Liver (tissue), 9 donors: ENCODE measurements around the gene KIF26A. TPM values are rescaled to one million over a fixed set of nuclear protein-coding genes. Genes with fewer than 3 reads are reported as not detected.

Experiments used
- DNase-seq: peaks from one replicate; pipeline ENCODE4 v3.0.0-alpha.2; 2017; ENCODE audit warnings: low spot score
- H3K27ac ChIP-seq, 2 donors: one replicate each; pipeline ENCODE4 v1.7.0; 2013; ENCODE audit warnings: inconsistent platforms in 2 of 2, low read length in 2 of 2, control low read depth in 1 of 2, low read depth in 1 of 2, mild to moderate bottlenecking in 1 of 2
- H3K27me3 ChIP-seq, 4 donors: one replicate each; pipeline versions ENCODE4 v1.6.1 to v1.7.0; 2013; ENCODE audit warnings: low read length in 3 of 4, inconsistent platforms in 1 of 4, mild to moderate bottlenecking in 1 of 4, moderate library complexity in 1 of 4; ENCODE audit not compliant: control insufficient read depth in 4 of 4, insufficient read depth in 4 of 4
- H3K36me3 ChIP-seq, 4 donors: one replicate each; pipeline versions ENCODE4 v1.6.1 to v1.7.0; 2013; ENCODE audit warnings: low read length in 3 of 4, mild to moderate bottlenecking in 3 of 4, low read depth in 1 of 4, moderate library complexity in 1 of 4; ENCODE audit not compliant: control insufficient read depth in 4 of 4, insufficient read depth in 3 of 4
- H3K4me1 ChIP-seq, 4 donors: one replicate each; pipeline versions ENCODE4 v1.6.1 to v1.7.0; 2013; ENCODE audit warnings: low read length in 3 of 4, mild to moderate bottlenecking in 3 of 4, moderate library complexity in 1 of 4; ENCODE audit not compliant: control insufficient read depth in 4 of 4, insufficient read depth in 4 of 4
- H3K4me3 ChIP-seq, 3 donors: one replicate each; pipeline versions ENCODE4 v1.6.1 to v1.7.0; 2013; ENCODE audit warnings: low read length in 3 of 3, control low read depth in 1 of 3, low read depth in 1 of 3, mild to moderate bottlenecking in 1 of 3
- H3K9ac ChIP-seq, 2 donors: one replicate each; pipeline ENCODE4 v1.7.0; 2013; ENCODE audit warnings: low read length in 2 of 2, mild to moderate bottlenecking in 2 of 2, moderate library complexity in 2 of 2, control low read depth in 1 of 2, low read depth in 1 of 2
- H3K9me3 ChIP-seq, 4 donors: one replicate each; pipeline versions ENCODE4 v1.6.1 to v1.7.0; 2013; ENCODE audit warnings: low read length in 3 of 4; ENCODE audit not compliant: control insufficient read depth in 4 of 4
- EGR1 ChIP-seq, 2 donors: IDR thresholded peaks; 2 replicates each; pipeline ENCODE4 v1.6.1; 2016 to 2018; ENCODE audit warnings: antibody characterized with exemption in 2 of 2, low read depth in 2 of 2
- FOXA1 ChIP-seq: IDR thresholded peaks from 2 replicates; pipeline ENCODE4 v1.6.1; 2016; ENCODE audit warnings: antibody characterized with exemption
- FOXA2 ChIP-seq: IDR thresholded peaks from 2 replicates; pipeline ENCODE4 v1.6.1; 2016; ENCODE audit warnings: antibody characterized with exemption
- GABPA ChIP-seq, 2 donors: IDR thresholded peaks in 1 of 2; conservative IDR thresholded peaks in 1 of 2; 2 replicates each; pipeline ENCODE4 v1.6.1; 2016; ENCODE audit warnings: antibody characterized with exemption in 2 of 2, mild to moderate bottlenecking in 1 of 2, moderate library complexity in 1 of 2
- HNF4A ChIP-seq, 2 donors: conservative IDR thresholded peaks; 2 replicates each; pipeline ENCODE4 v1.6.1; 2016; ENCODE audit warnings: antibody characterized with exemption in 2 of 2, mild to moderate bottlenecking in 2 of 2
- HNF4G ChIP-seq: IDR thresholded peaks from 2 replicates; pipeline ENCODE4 v1.6.1; 2016; ENCODE audit warnings: antibody characterized with exemption
- JUND ChIP-seq, 2 donors: IDR thresholded peaks; 2 replicates each; pipeline ENCODE4 v1.6.1; 2016; ENCODE audit warnings: antibody characterized with exemption in 2 of 2
- NR2F2 ChIP-seq: IDR thresholded peaks from 2 replicates; pipeline ENCODE4 v1.6.1; 2016; ENCODE audit warnings: antibody characterized with exemption
- RAD21 ChIP-seq, 2 donors: IDR thresholded peaks; 2 replicates each; pipeline ENCODE4 v1.6.1; 2016; ENCODE audit warnings: antibody characterized with exemption in 2 of 2, mild to moderate bottlenecking in 2 of 2
- RXRA ChIP-seq, 2 donors: IDR thresholded peaks; 2 replicates each; pipeline ENCODE4 v1.6.1; 2017 to 2018; ENCODE audit warnings: antibody characterized with exemption in 2 of 2, mild to moderate bottlenecking in 1 of 2
- SP1 ChIP-seq: IDR thresholded peaks from 2 replicates; pipeline ENCODE4 v1.6.1; 2018; ENCODE audit warnings: antibody characterized with exemption, mild to moderate bottlenecking
- TAF1 ChIP-seq: conservative IDR thresholded peaks from 2 replicates; pipeline ENCODE4 v1.6.1; 2016; ENCODE audit warnings: antibody characterized with exemption, mild to moderate bottlenecking
- YY1 ChIP-seq: IDR thresholded peaks from 2 replicates; pipeline ENCODE4 v1.6.1; 2016; ENCODE audit warnings: antibody characterized with exemption, mild to moderate bottlenecking
- WGBS: extraction: QIAGEN DNeasy Blood & Tissue Kit; methylation state at CpG from one replicate; pipeline ENCODE4 v1.1.7; 2013; 5-methylcytosine and 5-hydroxymethylcytosine counted together
- polyA plus RNA-seq, 2 donors: library from polyadenylated mRNA; stranded (reverse) in 1 of 2; unstranded in 1 of 2; fragments of 200-250 nt in 1 of 2; fragments of >200 nt in 1 of 2; fragmentation: Nextera tagmentation in 1 of 2; extraction: Ambion mirVana in 1 of 2; gene quantifications; one replicate each; pipeline versions ENCODE4 v1.2.1 to v1.2.3, GENCODE V29; 2013 to 2015
- total RNA-seq, 2 donors: library from RNA; depleted of rRNA; stranded (reverse); fragments of >200 nt; gene quantifications; one replicate each; pipeline ENCODE4 v1.2.3, GENCODE V29; 2014
- TF ChIP-seq, protein P1 (sequence below): IDR thresholded peaks from 2 replicates; pipeline ENCODE4 v1.6.1; 2016; ENCODE audit warnings: antibody characterized with exemption
- TF ChIP-seq, protein P2 (sequence below): IDR thresholded peaks from 2 replicates; pipeline ENCODE4 v1.6.1; 2016; ENCODE audit warnings: antibody characterized with exemption
- TF ChIP-seq, protein P3 (sequence below): IDR thresholded peaks from 2 replicates; pipeline ENCODE4 v1.6.1; 2016; ENCODE audit warnings: antibody characterized with exemption, mild to moderate bottlenecking
- TF ChIP-seq, protein P4 (sequence below): fragments of 150-350 bp; IDR thresholded peaks from 2 replicates; pipeline ENCODE4 v1.5.1; 2017; ENCODE audit warnings: improper control_type of control experiment, low read depth, low read length; ENCODE audit not compliant: missing input control
- TF ChIP-seq, protein P5 (sequence below): IDR thresholded peaks from 2 replicates; pipeline ENCODE4 v1.6.1; 2016; ENCODE audit warnings: antibody characterized with exemption
- donor health status: healthy.
- donor health status: healthy.
- donor health status: healthy.
- donor health status: healthy.
- donor health status: healthy.

Gene KIF26A
- total and polyA plus RNA-seq, 4 donors = 0.07 to 10.2 (median 1.3) TPM

DNA sequence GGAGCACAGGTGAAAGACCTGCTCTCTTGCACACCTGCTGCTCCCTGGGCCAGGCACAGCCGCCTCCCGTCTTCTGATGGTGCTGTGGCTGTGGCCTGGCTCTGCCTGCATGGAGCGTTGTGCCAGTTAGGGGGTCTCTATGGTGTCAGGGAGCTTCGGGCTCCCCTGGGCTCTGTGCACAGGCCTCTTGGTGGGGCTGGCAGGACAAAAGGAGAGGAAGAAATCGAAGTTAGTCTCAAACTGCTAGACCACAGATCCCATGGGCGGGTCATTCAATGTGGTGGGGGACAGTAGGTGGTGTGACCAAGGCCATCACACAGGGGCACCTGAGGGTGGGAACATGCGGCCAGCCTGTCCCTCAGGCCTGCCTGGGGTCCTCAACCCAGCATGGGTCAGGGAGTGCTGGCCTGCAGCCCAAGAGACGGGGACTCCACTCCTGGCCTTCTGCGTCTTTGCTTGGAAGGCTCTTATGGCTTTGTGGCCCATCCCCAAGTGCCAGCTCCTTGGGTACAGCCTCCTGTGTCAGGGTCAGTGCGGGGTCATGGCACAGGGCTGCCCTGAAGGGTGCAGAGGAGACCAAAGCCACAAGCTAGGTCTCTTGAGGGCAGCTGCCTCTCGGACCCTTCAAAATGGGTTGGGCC lies 84.1 kb downstream of the KIF26A start:
- 90% methylated on average over 11 of the region's 11 CpGs for WGBS
- Histone ChIP-seq H3K27ac (no peak overlapping the region), H3K9me3 (peaks cover 0 to 4% (median under 1%) of the 10 kb centered on the region in 4 donors), H3K4me3 (no peak overlapping the region), H3K4me1 (no peaks in the 10 kb centered on the region), H3K27me3 (peaks cover 0 to 3% (median 0%) of the 10 kb centered on the region in 4 donors), H3K36me3 (no peaks in the 10 kb centered on the region), H3K9ac (no peak overlapping the region)
- no peak for DNase-seq
- TF ChIP-seq JUND (IDR thresholded peaks at IDR 0.05) (no peak), EGR1 (IDR thresholded peaks at IDR 0.05; ENCODE audit: low read depth in 2 of 2) (no peak), RXRA (IDR thresholded peaks at IDR 0.05) (no peak), RAD21 (IDR thresholded peaks at IDR 0.05) (no peak), TAF1 (no peak), NR2F2 (no peak), SP1 (no peak)
- TF ChIP-seq, protein P1, sequence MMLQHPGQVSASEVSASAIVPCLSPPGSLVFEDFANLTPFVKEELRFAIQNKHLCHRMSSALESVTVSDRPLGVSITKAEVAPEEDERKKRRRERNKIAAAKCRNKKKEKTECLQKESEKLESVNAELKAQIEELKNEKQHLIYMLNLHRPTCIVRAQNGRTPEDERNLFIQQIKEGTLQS = no peak
- TF ChIP-seq, protein P2, sequence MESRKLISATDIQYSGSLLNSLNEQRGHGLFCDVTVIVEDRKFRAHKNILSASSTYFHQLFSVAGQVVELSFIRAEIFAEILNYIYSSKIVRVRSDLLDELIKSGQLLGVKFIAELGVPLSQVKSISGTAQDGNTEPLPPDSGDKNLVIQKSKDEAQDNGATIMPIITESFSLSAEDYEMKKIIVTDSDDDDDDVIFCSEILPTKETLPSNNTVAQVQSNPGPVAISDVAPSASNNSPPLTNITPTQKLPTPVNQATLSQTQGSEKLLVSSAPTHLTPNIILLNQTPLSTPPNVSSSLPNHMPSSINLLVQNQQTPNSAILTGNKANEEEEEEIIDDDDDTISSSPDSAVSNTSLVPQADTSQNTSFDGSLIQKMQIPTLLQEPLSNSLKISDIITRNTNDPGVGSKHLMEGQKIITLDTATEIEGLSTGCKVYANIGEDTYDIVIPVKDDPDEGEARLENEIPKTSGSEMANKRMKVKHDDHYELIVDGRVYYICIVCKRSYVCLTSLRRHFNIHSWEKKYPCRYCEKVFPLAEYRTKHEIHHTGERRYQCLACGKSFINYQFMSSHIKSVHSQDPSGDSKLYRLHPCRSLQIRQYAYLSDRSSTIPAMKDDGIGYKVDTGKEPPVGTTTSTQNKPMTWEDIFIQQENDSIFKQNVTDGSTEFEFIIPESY = no peak

DNA sequence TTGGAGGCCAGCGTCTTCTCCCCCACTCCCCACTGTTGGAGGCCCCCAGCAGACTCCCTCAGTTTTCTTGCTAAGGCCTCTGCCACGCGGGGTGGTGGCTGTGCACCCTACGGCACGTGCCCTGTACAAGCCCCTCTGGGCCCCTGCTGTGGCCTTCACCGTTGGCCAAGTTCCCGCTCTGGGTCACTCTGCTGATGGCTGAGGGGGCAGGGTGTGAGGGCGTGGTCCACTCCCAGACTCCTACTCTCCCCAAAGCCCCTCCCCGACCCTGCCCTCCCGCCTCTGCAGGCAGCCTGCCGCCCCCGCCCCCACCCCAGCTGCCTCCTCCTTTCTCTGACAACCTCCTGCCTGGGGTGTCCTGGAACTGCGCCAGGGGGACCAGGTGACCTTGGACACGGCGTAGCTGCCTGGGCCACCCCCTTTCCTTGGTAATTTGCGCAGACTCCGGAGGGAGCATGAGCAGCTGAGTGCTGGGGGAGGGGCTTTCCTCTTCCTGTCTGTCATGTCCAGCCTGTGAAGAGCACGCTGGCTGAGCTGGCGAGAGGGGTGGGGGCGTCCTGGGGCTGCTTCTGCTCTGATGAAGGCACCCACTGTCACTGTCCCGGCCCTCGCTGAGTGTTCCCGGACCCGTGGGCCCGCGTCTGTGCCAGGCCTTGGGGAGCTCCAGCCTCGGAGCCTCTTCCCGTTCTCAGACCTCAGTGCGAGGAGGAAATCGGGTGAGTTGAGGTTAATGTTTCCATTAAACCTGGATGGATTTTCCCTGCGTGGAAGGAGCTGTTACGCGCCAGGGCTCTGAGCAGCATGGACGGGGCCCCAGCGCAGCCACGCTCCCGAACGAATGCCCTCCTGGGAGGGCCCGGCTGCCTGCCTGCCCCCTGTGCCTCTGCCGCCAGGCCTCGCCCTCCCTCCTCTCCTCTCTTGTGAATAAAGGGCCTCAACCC lies 85.0 kb downstream of the KIF26A start:
- H3K4me1 ChIP-seq = no peaks in the 10 kb centered on the region
- DNase-seq = no peak
- 52% methylated on average over 41 of the region's 41 CpGs for WGBS
- H3K36me3 ChIP-seq = no peaks in the 10 kb centered on the region
- no peak overlapping the region for H3K27ac ChIP-seq
- TF ChIP-seq, protein P3, sequence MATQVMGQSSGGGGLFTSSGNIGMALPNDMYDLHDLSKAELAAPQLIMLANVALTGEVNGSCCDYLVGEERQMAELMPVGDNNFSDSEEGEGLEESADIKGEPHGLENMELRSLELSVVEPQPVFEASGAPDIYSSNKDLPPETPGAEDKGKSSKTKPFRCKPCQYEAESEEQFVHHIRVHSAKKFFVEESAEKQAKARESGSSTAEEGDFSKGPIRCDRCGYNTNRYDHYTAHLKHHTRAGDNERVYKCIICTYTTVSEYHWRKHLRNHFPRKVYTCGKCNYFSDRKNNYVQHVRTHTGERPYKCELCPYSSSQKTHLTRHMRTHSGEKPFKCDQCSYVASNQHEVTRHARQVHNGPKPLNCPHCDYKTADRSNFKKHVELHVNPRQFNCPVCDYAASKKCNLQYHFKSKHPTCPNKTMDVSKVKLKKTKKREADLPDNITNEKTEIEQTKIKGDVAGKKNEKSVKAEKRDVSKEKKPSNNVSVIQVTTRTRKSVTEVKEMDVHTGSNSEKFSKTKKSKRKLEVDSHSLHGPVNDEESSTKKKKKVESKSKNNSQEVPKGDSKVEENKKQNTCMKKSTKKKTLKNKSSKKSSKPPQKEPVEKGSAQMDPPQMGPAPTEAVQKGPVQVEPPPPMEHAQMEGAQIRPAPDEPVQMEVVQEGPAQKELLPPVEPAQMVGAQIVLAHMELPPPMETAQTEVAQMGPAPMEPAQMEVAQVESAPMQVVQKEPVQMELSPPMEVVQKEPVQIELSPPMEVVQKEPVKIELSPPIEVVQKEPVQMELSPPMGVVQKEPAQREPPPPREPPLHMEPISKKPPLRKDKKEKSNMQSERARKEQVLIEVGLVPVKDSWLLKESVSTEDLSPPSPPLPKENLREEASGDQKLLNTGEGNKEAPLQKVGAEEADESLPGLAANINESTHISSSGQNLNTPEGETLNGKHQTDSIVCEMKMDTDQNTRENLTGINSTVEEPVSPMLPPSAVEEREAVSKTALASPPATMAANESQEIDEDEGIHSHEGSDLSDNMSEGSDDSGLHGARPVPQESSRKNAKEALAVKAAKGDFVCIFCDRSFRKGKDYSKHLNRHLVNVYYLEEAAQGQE = no peak
- TF ChIP-seq EGR1 (IDR thresholded peaks at IDR 0.05; ENCODE audit: low read depth in 2 of 2) = no peak
- no peak for TF ChIP-seq NR2F2
- TF ChIP-seq FOXA2 = no peak
- no peak for TF ChIP-seq FOXA1
- TF ChIP-seq HNF4G = no peak
- TF ChIP-seq, protein P4, sequence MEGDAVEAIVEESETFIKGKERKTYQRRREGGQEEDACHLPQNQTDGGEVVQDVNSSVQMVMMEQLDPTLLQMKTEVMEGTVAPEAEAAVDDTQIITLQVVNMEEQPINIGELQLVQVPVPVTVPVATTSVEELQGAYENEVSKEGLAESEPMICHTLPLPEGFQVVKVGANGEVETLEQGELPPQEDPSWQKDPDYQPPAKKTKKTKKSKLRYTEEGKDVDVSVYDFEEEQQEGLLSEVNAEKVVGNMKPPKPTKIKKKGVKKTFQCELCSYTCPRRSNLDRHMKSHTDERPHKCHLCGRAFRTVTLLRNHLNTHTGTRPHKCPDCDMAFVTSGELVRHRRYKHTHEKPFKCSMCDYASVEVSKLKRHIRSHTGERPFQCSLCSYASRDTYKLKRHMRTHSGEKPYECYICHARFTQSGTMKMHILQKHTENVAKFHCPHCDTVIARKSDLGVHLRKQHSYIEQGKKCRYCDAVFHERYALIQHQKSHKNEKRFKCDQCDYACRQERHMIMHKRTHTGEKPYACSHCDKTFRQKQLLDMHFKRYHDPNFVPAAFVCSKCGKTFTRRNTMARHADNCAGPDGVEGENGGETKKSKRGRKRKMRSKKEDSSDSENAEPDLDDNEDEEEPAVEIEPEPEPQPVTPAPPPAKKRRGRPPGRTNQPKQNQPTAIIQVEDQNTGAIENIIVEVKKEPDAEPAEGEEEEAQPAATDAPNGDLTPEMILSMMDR = no peak
- TF ChIP-seq, protein P2 = no peak
- no peak for TF ChIP-seq HNF4A (conservative IDR thresholded peaks at IDR 0.05)
- no peak for TF ChIP-seq TAF1
- no peak for TF ChIP-seq GABPA (IDR thresholded peaks at IDR 0.05 in 1 of 2, conservative IDR thresholded peaks at IDR 0.05 in 1 of 2)
- TF ChIP-seq RXRA (IDR thresholded peaks at IDR 0.05) = no peak
- TF ChIP-seq, protein P5, sequence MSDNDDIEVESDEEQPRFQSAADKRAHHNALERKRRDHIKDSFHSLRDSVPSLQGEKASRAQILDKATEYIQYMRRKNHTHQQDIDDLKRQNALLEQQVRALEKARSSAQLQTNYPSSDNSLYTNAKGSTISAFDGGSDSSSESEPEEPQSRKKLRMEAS = no peak
- TF ChIP-seq, protein P1 = no peak
- TF ChIP-seq SP1 = no peak
- no peak for TF ChIP-seq JUND (IDR thresholded peaks at IDR 0.05)
- TF ChIP-seq YY1 = no peak
- TF ChIP-seq RAD21 (IDR thresholded peaks at IDR 0.05) = no peak
- peaks cover 0 to 3% (median 0%) of the 10 kb centered on the region in 4 donors for H3K27me3 ChIP-seq
- H3K9ac ChIP-seq = no peak overlapping the region
- no peak overlapping the region for H3K4me3 ChIP-seq
- peaks cover 0 to 6% (median 5%) of the 10 kb centered on the region in 4 donors for H3K9me3 ChIP-seq
